Peyer's patch (tissue), 4 donors: ENCODE results near the gene SPSB2.

Experiments
- POLR2A ChIP-seq, 2 donors: fragments of 450-650 bp; IDR thresholded peaks; one replicate each; pipeline ENCODE4 v1.5.1; 2017; ENCODE audit warnings: antibody characterized with exemption in 2 of 2, mild to moderate bottlenecking in 2 of 2, moderate library complexity in 2 of 2
- TF ChIP-seq, protein P1 (sequence below), 6 experiments: fragments of 450-650 bp in 4 of 6; fragments of 200-600 bp in 2 of 6; sonication (generic) in 1 of 6; IDR thresholded peaks; one replicate each; pipeline ENCODE4 v1.5.1; 2017 to 2019; ENCODE audit warnings: antibody characterized with exemption in 6 of 6, mild to moderate bottlenecking in 3 of 6, moderate library complexity in 1 of 6

DNA sequence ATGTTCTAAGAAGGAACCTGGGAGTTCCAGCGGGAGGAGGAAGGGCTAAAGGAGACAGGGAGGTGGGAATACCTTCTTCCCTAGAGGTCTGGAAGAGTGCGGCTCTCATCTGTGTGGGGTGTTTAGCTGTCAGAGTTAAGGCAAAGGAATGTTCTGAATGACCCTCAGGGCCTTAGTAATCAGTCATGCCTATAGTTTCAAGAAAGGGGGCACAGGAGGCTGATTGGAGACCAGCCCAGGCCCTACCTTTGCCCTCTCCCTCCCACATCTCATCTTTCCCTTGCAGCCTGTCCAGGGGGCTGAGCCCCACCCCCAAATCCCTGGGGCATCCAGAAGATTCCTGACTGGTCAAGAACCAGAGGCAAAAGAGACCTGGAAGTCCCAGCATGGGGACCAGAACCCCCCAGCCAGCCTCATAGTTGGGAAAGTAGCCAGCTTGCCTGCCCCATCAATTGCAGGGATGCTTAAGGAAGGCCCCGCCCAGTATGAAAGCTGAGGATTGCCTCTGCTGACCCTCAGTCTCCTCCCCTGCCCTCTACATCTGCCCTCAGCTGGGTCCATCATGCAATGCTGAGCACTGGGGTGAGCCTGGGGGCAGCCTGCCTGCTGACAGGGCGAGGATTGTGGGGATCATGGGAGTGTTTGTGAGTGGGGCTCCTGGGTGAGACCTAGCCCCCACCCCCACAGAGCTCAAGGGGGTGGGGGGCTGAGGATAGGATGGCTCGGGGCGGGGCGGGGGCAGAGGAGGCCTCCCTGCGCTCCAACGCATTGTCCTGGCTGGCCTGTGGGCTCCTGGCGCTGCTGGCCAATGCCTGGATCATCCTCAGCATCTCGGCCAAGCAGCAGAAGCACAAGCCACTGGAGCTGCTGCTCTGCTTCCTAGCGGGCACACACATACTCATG, 49.7 kb downstream of the SPSB2 start:
- TF ChIP-seq, protein P1, sequence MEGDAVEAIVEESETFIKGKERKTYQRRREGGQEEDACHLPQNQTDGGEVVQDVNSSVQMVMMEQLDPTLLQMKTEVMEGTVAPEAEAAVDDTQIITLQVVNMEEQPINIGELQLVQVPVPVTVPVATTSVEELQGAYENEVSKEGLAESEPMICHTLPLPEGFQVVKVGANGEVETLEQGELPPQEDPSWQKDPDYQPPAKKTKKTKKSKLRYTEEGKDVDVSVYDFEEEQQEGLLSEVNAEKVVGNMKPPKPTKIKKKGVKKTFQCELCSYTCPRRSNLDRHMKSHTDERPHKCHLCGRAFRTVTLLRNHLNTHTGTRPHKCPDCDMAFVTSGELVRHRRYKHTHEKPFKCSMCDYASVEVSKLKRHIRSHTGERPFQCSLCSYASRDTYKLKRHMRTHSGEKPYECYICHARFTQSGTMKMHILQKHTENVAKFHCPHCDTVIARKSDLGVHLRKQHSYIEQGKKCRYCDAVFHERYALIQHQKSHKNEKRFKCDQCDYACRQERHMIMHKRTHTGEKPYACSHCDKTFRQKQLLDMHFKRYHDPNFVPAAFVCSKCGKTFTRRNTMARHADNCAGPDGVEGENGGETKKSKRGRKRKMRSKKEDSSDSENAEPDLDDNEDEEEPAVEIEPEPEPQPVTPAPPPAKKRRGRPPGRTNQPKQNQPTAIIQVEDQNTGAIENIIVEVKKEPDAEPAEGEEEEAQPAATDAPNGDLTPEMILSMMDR (IDR thresholded peaks at IDR 0.05), result no peak
- no peak for TF ChIP-seq POLR2A (IDR thresholded peaks at IDR 0.05)
